GM21423 (cell line): Measurements from ENCODE around the gene ESM1.

Experiments
- ATAC-seq: cut with Tn5 transposase; IDR thresholded peaks from one replicate; pipeline ENCODE4 v1.9.1; 2021; ENCODE audit warnings: mild to moderate bottlenecking, moderate library complexity; ENCODE audit not compliant: unreplicated experiment

The ESM1 gene

DNA sequence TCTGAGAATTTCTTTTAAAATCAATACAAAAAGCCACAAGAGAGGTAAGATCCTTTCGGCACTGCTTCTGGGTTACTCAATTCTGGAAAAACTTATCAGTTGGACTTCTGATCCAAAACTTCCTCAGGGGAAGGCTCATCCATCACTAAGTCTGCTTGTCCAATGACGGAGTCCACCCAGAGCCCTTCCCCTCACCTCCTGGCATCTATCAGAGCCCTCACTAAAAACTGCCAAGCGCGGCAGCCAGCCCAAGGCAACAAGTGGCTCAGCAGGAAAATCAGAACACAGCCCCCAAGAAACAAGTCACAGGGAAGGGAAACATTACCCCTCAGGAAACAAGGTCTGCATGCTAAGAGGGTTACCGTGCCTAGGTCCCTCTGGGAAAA lies 869 bp upstream of the ESM1 start:
- no peak for ATAC-seq

- ATAC-seq: no peak
Measured at GRCh38 chr5:54981928-54982327, 3.5 kb downstream of the ESM1 start.

- ATAC-seq: no peak
Measured at GRCh38 chr5:54975701-54976100, 9.7 kb downstream of the ESM1 start.

DNA sequence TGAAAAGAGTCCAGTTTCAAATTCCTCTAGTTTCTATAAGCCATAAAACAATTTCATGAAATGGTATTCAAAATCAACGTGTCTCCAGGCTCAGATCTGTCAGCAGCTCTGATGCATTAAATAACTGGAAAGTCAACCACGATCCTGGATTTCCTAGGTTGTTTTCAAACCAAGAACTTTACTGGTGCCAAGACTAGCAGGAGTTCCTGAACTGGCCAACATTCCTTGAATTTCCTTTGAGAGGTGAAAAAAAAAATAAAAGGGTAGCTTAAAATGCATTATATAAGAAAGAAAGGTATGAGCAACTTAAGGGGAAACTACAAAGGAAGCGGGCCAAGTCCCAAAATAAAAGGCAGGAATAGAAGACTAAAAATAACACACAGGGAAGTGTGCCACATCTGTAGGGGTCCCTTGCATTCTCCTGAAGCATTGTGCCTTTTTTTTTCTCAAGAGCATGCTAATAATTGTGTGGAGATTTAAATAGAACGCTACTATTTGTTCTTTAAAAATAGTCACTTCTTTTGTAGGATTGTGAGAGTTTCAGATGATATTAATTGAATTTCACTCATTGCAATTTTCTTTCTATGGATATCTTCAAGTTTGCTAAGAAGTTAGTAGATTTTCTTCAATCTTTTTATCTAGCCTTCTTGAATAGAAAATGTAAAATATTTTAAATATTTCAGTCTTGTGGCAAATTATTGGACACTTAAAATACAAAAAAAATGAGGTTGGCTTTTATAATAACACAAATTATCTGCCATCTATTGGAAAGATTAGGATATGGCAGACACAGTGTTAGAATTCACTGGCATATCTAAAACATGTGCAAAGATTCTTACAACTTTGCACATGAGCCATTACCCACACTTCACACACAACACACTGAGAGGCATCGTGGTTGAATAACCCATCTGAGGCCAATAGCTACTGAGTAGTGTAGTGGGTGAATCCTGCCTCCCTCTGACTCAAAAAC lies 15.3 kb downstream of the ESM1 start:
- ATAC-seq: no peak

DNA sequence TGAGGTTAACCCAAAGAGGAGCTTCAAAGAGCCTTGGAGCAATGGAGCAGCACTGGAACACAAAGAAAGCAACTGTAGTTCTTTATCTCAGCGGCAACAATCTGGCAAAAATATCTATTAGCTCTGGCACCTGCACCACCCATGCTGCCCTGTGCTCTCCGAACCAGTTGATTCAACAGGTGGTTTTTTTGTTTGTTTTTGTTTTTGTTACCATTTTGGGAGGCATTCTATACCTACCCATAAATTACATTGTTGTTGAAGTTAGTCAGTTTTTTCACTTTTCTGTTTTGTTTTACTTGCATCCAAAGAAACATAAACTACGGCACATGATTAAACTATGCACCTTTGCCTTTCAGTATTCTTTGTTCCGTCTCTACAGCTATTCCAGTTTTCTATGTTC lies 16.2 kb downstream of the ESM1 start:
- no peak for ATAC-seq

DNA sequence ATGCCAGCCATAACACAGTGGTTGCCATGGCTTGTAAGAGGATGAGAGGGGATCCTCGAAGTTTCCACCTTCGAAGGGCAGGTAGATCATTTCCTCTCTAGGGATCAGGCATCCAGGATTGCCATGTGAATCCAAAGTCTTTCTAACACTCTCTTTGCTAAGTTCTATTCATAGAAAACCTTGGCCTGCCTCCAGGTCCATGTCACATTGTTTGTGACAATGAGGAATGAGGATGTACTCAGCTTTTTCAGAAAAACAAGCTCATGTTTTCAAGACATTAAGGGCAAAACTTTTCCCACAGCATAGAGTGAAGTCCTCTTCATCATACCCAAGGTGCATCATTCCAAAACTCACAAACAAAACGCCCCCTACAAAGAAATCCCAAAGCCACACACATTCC lies 19.6 kb downstream of the ESM1 start:
- no peak for ATAC-seq

- no peak for ATAC-seq
Measured at GRCh38 chr5:54964405-54964804, 21.0 kb downstream of the ESM1 start.

DNA sequence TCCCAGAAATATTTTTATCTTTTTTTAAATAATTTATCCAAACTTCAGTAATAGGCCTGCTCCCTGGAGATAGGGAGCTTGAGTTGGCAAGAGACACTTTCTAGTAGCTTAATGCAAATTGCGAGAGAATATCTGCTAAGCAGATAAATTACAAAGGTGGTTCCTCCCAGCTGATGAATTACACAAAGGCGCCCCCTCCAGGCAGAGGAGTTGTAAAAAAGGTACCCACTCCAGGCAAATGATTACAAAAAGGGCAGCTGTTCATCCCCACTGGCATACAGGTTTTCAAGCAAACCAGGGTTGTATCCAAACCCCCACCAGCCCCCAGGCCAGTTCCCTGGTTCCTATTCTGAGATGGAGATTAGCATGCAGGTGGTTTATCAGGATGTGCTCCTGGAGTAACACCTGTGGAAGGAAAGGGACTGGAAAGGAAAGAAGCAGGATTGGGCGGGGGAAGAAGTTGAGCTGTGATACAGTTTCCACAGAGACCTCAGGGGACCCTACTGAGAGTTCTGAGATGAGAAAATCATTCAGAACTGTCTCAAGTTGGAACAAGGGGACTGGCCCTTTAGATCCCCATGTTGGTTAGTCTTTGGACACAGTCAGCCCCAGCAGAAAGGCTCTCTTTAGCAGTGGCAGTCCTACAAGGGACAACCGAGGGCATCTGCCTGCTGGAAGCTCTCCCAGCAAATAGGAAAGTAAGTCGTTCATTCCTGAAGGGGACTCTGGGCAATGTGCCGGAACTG lies 25.5 kb downstream of the ESM1 start:
- ATAC-seq: no peak

GRCh38 chr5:54956922-54957321 lies 28.5 kb downstream of the ESM1 start:
- no peak for ATAC-seq

DNA sequence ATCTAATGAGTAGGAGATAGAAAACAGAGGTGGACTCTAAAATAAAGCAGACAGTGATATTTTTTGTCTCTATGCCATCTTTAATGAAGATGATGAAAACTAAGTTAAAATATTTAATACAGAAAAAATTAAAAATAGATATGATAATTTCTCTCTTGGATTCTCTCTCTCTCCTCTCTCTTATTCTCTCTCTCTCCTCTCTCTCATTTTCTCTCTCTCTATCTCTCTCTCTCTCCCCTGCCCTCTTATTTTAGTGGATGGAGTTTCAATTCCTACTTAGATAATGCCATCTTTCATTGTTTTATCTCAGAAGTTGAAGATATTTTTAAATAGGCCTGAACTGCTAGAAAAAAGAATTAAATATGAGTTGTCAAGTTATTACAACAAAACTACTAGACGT lies 38.2 kb downstream of the ESM1 start:
- ATAC-seq: no peak

- ATAC-seq: no peak
Measured at GRCh38 chr5:54946306-54946819, 39.0 kb downstream of the ESM1 start.

DNA sequence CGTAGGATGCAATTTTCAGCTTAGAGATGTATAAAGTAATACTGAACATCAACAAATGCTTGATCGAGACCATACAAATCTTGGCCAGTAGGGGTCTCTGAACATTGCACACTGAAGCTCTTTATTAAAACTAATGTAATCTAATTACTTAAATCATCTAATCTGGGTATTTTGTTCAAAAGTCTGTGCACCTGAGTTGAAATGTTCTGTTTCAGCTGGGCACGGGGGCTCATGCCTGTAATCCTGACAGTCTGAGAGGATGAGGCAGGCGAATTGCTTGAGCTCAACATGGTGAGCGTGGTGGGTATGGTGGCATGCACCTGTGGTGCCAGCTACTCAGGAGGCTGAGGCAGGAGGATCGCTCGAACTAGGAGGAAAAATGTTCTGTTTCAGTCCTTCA lies 41.0 kb downstream of the ESM1 start:
- ATAC-seq: no peak

GRCh38 chr5:54942064-54942778 lies 43.2 kb downstream of the ESM1 start:
- no peak for ATAC-seq

DNA sequence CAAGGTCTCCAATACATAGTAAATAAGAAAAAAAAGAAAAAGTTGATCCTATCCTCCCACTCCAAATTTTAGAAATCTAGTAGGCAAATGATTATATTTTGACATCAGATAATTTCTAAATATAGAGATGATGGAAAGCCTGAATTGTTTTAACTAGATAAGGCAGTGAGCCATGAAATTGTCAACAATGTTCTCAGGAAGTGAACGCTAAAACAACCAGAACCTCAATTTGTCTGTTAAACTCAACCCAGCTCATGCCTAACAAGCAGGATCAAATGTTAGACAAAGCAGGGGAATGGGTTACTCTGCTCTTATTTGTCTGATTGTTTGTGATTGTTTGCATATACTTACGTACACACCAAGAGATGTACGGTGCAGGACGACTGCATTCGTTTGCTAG lies 49.2 kb downstream of the ESM1 start:
- ATAC-seq: no peak

GRCh38 chr5:54932789-54933188 lies 52.6 kb downstream of the ESM1 start:
- ATAC-seq: no peak

DNA sequence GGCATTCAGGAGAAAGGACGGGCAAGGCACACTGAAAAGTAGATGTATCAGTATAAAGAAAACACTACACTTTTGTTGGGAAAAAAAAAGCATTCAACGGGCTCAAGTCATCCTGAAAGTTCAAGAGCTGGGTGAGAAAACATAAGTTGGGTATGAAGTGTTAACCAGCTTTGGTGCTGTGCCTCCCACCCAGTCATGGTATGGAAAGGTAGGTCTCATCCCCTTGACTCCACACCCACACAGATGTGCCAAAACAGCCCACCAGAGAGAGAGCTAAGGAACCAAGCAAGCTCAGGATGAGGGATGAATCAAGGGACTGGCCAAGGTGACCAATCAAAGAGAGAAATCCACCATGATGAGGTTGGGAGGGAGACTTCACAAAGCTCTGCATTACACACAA lies 54.7 kb downstream of the ESM1 start:
- no peak for ATAC-seq
